ENCODE results near the gene MCRIP2.
"Not testable (repeated sequence)": the region's sequence is repeated elsewhere in the genome, so short reads cannot be mapped to it uniquely, and the experiment has no call there.

MCRIP2 gene

DNA sequence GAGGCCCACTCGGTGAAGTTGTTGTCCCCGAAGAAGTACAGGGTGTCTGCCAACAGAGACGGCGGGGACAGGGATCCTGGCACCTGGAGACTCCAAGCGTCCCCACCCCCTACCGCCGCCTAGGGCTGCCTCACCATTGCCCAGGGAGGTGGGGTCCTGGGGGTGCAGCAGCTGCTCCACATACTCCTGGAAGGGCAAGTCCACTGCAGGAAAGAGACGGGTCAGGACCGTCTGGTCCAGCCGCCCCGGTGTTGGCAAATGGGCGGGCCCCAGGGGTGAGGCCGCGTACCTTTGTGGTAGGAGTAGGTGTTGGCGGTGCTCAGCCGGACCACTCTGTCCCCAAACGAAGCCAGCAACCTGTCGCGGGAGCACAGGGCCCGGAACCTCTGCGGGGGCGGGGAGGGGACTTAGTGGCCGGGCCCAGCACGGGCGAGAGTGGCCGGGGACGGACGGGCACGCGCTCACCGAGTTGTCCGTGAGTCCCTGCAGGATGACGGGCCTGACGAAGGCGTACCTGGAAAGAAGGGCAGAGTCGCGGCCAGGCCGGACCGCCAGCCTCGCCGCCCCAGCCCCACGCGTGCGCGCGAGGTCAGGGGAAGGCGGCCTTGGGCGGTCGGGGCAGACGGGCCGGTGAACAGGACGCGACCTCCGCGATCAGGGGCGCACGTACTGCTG is 41.9 kb downstream of the MCRIP2 start:
- no peak for DNase-seq

- DNase-seq, result peak; percentile 96 to 97
These were observed 42.6 kb downstream of the MCRIP2 start, which contains the start of gene JMJD8 for GRCh38 chr16:684071-684794. Gene JMJD8 (minus strand): TSS chr16:684334. CDS start chr16:684319, 15 bp downstream.

DNA sequence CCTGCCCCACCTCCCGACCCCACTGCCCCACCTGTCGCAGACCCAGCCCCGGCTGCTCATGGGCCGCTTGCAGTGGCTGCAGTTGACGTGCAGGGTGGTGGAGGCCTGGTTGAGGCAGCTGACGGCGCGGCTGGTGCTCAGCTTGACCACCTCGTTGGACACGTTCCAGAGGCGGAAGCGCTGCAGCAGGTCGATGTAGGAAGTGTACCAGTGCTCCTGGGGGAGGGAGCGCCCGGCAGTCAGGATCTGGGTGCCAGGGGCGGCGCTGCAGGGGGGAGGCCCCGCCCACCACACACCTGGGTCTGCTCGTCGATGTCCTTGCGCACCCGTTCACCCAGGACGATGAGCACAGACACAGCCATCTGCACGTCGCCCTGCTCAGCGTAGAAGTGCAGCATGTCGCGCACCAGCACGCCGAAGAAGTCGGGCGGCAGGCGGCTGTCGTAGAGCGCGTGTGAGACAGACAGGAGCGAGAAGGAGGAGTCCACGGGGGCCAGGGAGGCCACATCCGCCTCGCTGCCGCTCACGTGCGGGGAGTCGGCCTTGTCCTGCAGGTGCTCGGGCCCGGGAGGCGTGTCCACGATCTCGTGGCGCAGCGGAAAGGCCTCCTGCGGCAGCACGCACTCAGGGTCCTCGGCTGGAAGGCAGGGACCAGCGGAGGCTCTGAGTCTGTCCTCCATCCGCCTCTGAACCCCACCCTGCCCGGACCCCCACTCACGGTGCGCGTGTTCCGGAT is 43.5 kb downstream of the MCRIP2 start:
- DNase-seq, result no peak

GRCh38 chr16:685967-686366 is 44.3 kb downstream of the MCRIP2 start:
- peak; percentile 19 to 38 for DNase-seq

GRCh38 chr16:686459-687260 is 45.0 kb downstream of the MCRIP2 start:
- no peak for DNase-seq

GRCh38 chr16:687499-687898 is 45.9 kb downstream of the MCRIP2 start:
- no peak for DNase-seq

- no peak for DNase-seq
These were observed 47.7 kb downstream of the MCRIP2 start for GRCh38 chr16:689175-689897.

GRCh38 chr16:691242-691641 is 49.6 kb downstream of the MCRIP2 start:
- not testable (repeated sequence) for DNase-seq

DNA sequence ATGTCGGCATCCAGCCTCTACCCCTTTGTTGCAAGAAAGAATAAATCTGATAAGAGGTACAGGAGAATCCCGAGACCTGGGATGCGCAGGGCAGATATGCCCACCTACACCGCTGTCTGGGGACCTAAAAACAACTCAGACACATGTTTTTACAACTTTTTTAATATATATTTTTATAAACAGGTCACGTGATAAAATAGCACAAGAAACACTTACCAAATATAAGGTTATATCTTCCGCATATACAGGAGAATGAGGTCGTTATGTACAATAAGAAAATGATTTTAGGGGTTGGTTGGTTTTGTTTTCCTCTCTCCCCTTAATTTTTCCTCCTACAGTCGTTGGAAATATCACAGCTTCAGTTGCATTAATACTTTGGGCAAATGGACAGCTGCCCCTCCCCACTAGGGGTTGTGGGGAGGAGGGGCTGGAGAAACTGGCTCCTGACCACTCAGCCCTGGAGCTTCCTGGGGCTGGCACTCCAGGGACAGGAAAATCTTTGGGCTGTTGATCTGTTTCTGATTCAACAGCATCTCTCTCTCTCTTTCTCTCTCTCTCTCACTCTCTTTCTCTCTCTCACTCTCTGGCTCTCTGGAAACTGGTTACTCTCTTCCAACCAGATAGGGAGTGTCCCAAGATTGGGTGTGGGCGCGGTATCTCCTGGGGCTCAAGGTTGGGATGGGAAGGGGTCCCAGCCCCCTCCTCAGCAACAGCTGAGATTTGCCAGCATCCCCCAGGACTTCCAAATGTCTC is 50.9 kb downstream of the MCRIP2 start:
- DNase-seq, result no peak

DNA sequence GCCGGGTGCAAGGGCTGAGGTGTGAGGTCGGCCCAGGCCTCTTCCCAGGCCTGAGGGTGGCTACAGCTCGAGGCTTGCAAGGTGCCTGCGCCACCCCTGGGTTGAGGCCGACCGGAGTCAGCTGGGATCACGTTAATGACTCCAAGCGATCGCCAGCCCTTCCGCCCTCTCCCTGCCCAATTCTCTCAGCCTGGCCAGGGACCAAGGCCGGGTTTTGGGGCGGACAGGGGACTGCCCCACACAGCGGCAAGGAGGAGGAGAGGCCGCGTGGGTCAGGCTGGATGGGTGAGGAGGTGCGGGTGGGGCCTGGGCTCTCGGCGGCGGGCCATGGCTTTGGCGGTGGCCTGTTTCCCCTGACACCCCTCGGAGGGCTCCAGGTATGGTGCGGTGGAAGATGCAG is 51.7 kb downstream of the MCRIP2 start:
- DNase-seq, result no peak

- no peak for DNase-seq
These were observed 52.1 kb downstream of the MCRIP2 start for GRCh38 chr16:693766-694165.

- DNase-seq, result no peak
These were observed 52.7 kb downstream of the MCRIP2 start for GRCh38 chr16:694187-694862.

GRCh38 chr16:694863-695354 is 53.3 kb downstream of the MCRIP2 start:
- DNase-seq, result no peak

GRCh38 chr16:695355-696089 is 53.9 kb downstream of the MCRIP2 start:
- peak in 1 of 2 donors; percentile 21 for DNase-seq
